Epithelial cell of umbilical artery (primary cell): ENCODE results near the gene SLCO6A1. TPM values are rescaled to one million over a fixed set of nuclear protein-coding genes. Genes with fewer than 3 reads are reported as not detected.

ENCODE experiments used
- total RNA-seq: library from RNA; depleted of rRNA; stranded (reverse); fragments of >200 nt; gene quantifications from 2 replicates; pipeline ENCODE4 v1.2.3, GENCODE V29; 2014

Gene SLCO6A1, protein sequence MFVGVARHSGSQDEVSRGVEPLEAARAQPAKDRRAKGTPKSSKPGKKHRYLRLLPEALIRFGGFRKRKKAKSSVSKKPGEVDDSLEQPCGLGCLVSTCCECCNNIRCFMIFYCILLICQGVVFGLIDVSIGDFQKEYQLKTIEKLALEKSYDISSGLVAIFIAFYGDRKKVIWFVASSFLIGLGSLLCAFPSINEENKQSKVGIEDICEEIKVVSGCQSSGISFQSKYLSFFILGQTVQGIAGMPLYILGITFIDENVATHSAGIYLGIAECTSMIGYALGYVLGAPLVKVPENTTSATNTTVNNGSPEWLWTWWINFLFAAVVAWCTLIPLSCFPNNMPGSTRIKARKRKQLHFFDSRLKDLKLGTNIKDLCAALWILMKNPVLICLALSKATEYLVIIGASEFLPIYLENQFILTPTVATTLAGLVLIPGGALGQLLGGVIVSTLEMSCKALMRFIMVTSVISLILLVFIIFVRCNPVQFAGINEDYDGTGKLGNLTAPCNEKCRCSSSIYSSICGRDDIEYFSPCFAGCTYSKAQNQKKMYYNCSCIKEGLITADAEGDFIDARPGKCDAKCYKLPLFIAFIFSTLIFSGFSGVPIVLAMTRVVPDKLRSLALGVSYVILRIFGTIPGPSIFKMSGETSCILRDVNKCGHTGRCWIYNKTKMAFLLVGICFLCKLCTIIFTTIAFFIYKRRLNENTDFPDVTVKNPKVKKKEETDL
- not detected in 2 replicates for total RNA-seq

DNA sequence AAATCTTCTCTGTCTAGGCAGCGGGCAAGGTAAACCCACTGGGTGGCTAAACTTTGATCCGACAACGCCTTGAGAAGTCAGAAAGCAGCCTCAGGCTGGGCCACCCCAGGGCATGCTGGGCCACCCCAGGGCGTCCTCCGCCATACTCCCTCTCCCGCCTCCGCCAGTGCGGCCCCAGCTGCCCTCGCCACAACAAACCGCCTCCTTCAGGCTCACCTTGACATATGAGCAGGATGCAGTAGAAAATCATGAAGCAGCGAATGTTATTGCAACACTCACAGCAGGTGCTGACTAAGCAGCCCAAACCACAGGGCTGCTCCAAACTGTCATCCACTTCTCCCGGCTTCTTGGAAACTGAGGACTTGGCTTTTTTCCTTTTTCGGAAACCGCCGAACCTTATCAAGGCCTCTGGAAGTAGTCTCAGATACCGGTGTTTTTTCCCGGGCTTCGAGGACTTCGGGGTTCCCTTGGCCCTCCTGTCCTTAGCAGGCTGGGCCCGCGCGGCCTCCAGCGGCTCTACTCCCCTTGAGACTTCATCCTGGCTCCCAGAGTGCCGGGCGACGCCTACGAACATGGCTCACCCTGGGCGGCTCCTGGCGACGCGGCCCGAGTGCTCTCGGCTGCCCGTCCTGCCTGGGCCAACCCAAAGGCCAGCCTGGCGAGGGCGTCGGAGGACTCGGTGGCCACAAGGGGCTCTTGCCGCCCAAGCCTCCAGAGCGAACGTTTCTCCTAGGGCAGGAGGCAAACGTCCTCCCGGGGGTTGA lies at the start of gene SLCO6A1:
Gene SLCO6A1 (minus strand): TSS at position 731 of the 764 bp plus-strand sequence. CDS start 157 bp downstream, at position 574.

Other genes with a start within 250 kb of the SLCO6A1 start
- under 0.01 TPM in 1 of 2 replicates, not detected in the other for gene SLCO4C1, start 202.7 kb downstream of the SLCO6A1 start, total RNA-seq